Measurements from ENCODE around the gene CACNA1B.

- TF ChIP-seq POLR2A (IDR thresholded peaks at IDR 0.05; ENCODE audit: low read depth, low read length) (no peak), POLR2AphosphoS5 (IDR thresholded peaks at IDR 0.05; ENCODE audit: low read depth, low read length) (no peak), SPI1 (IDR thresholded peaks at IDR 0.05; ENCODE audit: low read depth, low read length) (no peak)
Measured at GRCh38 chr9:137988051-137988450, 110.5 kb downstream of the CACNA1B start.

Measured in GM12891 (cell line).